LNCaP clone FGC (cell line): ENCODE measurements around the gene LAMTOR3.

ENCODE experiments used
- DNase-seq: peaks from one replicate; pipeline ENCODE4 v3.0.0-alpha.2; 2011; ENCODE audit warnings: low read depth
- H3K4me3 ChIP-seq: 2 replicates; pipeline ENCODE4 v1.5.1; 2011; ENCODE audit warnings: mild to moderate bottlenecking, low read depth, low read length, control low read depth
- CTCF ChIP-seq: IDR thresholded peaks from 2 replicates; pipeline ENCODE4 v1.5.1; 2012; ENCODE audit warnings: mild to moderate bottlenecking; ENCODE audit not compliant: control insufficient read depth, insufficient read depth; ENCODE audit errors: extremely low read depth

LAMTOR3 gene

GRCh38 chr4:99856166-99856565 lies 38.1 kb downstream of the LAMTOR3 start:
- DNase-seq: no peak

GRCh38 chr4:99855678-99856077 lies 38.5 kb downstream of the LAMTOR3 start:
- no peak overlapping the region for H3K4me3 ChIP-seq
- no peak for DNase-seq
- no peak for TF ChIP-seq CTCF

More at GRCh38 chr4:99856166-99856565, 38.1 kb downstream of the LAMTOR3 start:
- H3K4me3 ChIP-seq: no peak overlapping the region
- TF ChIP-seq CTCF: no peak

GRCh38 chr4:99853999-99854398 lies 40.2 kb downstream of the LAMTOR3 start:
- peak; percentile 15 for DNase-seq
- TF ChIP-seq CTCF: no peak

GRCh38 chr4:99853190-99853589 lies 41.0 kb downstream of the LAMTOR3 start:
- H3K4me3 ChIP-seq: no peak overlapping the region
- TF ChIP-seq CTCF: no peak
- DNase-seq: no peak

More at GRCh38 chr4:99853999-99854398, 40.2 kb downstream of the LAMTOR3 start:
- no peak overlapping the region for H3K4me3 ChIP-seq

- no peak for TF ChIP-seq CTCF
- DNase-seq: no peak
- no peak overlapping the region for H3K4me3 ChIP-seq
Observed at GRCh38 chr4:99852199-99852749, 42.0 kb downstream of the LAMTOR3 start.

- no peak overlapping the region for H3K4me3 ChIP-seq
- TF ChIP-seq CTCF: no peak
- DNase-seq: no peak
Observed at GRCh38 chr4:99848591-99849001, 45.6 kb downstream of the LAMTOR3 start.

GRCh38 chr4:99847362-99847976 lies 46.8 kb downstream of the LAMTOR3 start:
- H3K4me3 ChIP-seq: no peak overlapping the region
- TF ChIP-seq CTCF: no peak
- no peak for DNase-seq
